ENCODE data around the gene ARHGAP24.

ARHGAP24 gene

DNA sequence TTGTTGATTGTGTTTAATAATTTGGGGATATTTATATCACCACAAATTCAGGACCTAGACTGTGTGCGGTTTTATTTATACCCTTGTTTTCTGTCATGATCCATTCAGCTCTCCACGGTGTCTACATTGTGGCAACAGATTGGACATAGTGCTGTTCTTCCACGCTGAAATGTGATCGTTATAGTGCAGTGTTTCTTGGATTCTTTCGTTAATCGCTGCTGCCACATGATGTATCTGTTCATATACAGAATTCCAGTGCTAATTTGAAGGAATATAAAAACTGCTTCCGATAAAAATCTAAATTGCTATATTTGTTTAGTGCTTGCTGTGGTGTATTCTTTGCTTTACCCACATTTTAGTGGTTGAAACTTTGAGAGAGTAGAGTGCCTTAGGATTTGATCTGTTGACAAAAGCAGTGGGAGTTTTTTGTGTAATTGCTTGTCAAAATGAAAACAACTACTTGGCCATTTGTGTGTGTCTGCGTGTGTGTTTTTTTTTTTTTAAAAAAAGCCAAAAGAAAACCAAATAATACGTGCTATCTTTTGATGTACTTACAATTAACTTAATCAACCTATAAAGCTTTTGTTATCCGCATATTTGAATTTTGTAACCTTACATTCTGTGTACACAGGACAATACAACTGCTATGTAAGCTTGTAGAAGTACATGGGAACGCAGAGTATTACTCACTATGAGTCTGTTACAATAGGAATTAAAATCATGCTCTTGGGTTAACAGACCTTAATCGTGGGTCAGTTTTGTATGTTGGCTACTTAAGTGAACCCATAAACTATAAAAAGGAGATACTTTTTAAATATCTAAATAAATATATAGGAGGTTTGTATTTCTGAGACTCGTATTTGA is 353.3 kb downstream of the ARHGAP24 start:
- TF ChIP-seq CTCF (conservative IDR thresholded peaks at IDR 0.05) (no peak), ZFX (IDR thresholded peaks at IDR 0.05) (no peak)
- H3K27ac ChIP-seq = no peak overlapping the region

DNA sequence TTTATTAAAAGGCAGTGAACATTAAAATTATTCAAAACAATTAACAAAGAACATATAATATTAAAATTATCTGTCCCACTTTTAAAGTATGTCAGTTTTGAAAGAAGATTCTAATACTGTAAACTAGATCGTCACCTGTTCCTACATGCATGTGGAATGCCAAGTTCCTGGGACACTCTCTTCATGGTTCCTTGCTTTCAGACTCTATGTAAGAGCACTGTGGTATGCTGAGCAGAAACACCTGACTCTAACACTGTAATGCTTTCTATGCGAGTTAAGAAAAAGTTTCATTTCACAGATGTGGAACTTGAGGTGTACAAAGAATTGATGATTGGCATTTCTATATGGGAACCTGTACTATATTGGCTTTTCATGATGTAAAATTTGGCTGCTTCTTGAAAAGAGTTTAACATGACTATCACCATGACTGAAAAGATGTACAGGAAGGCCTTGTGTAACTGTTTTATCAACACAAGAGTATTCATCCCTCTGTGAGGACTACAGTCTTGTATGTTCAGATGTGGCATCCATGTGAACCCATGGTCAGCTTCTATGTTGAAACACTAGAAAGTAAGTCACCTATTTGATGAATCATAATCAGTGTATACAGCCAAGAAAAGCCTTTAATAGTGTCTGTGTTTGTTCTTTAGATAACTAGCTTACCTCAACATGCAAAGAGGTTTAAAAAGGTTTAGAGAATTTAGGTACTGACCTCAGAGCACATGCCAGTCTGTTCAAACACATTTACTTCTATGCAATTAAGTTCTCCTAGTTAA is 354.5 kb downstream of the ARHGAP24 start:
- no peak overlapping the region for H3K27ac ChIP-seq

DNA sequence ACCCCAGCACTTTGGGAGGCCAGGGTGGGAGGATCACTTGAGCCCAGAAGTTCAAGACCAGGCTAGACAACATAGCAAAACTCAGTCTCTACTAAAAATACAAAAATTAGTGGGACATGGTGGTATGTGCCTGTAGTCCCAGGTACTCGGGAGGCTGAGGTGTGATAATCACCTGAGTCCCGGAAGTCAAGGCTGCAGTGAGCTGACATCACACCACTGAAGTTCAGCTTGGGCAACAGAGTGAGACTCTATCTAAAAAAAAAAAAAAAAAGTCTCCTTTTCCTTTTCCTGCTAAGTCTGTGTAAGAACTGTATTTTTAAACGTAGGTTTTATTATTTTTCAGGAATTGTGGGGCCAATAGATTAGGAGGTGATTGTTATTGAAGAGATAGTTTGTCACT is 356.7 kb downstream of the ARHGAP24 start:
- TF ChIP-seq ZFX (IDR thresholded peaks at IDR 0.05) (no peak), CTCF (conservative IDR thresholded peaks at IDR 0.05) (no peak)

More for the DNA sequence above, 354.5 kb downstream of the ARHGAP24 start:
- no peak for TF ChIP-seq CTCF (conservative IDR thresholded peaks at IDR 0.05)
- TF ChIP-seq ZFX (IDR thresholded peaks at IDR 0.05) = no peak

DNA sequence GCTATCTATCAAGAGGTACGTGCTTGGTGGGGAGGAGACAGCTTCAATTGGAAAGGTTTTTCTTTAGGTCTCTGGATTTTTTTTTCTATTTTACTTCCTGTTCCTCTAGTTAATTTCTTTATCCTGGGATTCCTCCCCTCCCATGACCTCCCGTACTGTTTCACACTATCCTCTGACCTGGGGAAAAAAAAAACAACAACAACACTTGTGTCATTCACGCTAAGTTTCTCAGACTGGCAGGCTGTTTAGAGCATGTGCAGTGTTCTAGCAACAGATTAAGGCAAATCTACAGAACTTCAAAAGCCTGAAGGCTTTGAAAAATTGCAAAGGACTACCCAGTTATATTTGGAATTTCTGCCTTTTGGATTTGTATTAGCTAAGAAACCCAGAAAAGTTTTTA is 358.4 kb downstream of the ARHGAP24 start:
- H3K27ac ChIP-seq = no peak overlapping the region
- no peak for TF ChIP-seq ZFX (IDR thresholded peaks at IDR 0.05)
- no peak for TF ChIP-seq CTCF (conservative IDR thresholded peaks at IDR 0.05)

More for the DNA sequence above, 356.7 kb downstream of the ARHGAP24 start:
- H3K27ac ChIP-seq = no peak overlapping the region

GRCh38 chr4:85834934-85835333 is 360.0 kb downstream of the ARHGAP24 start:
- no peak overlapping the region for H3K27ac ChIP-seq
- no peak for TF ChIP-seq CTCF (conservative IDR thresholded peaks at IDR 0.05)
- no peak for TF ChIP-seq ZFX (IDR thresholded peaks at IDR 0.05)

DNA sequence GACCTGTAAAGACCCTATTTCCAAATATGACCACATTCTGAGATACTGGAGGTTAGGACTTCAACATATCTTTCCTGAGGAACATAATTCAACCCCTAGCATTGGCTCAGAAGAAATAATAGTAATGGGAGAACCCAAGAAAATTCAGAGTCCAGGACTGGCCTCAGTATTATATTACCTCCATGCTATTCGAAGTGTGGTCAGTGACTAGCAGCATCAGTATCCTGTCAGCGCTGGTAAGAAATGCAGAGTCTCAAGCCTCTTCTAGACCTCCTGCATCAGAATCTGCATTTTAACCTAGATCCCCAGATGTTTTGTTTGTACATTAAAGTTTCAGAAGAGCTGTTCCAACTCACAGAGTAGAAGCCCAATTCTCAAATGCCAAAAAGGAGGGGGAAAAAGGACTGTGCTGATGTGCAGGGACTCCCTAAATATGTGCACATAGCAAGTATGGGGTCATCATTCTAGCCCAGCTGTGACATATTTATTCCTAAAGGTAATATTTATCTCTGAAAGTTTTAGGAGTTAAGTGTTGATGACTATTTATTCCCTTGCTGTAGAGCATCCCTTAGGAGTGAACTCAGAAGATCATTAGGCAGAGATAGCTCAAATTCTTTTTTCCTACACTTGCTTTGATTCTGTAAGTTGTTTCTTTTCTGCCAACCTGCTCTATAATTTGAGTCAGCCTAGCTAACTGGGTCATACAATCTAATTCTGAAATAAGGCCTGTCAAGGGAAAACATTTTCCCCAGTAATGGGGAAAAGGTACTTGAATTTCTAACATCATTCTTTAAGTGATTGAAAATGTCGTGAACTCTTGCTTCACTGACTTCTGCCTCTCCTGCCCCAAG is 361.9 kb downstream of the ARHGAP24 start:
- no peak overlapping the region for H3K27ac ChIP-seq
- TF ChIP-seq CTCF (conservative IDR thresholded peaks at IDR 0.05) (no peak), ZFX (IDR thresholded peaks at IDR 0.05) (no peak)
